Dedifferentiated amniotic fluid mesenchymal stem cell (primary cell): ENCODE data around the gene NT5C.

ENCODE experiments used
- DNase-seq: peaks from one replicate; pipeline ENCODE4 v3.0.0-alpha.2; 2016; ENCODE audit errors: extremely low spot score

The NT5C gene

GRCh38 chr17:75116737-75117136, 14.8 kb downstream of the NT5C start:
- no peak for DNase-seq

GRCh38 chr17:75115555-75115954, 16.0 kb downstream of the NT5C start:
- no peak for DNase-seq

DNA sequence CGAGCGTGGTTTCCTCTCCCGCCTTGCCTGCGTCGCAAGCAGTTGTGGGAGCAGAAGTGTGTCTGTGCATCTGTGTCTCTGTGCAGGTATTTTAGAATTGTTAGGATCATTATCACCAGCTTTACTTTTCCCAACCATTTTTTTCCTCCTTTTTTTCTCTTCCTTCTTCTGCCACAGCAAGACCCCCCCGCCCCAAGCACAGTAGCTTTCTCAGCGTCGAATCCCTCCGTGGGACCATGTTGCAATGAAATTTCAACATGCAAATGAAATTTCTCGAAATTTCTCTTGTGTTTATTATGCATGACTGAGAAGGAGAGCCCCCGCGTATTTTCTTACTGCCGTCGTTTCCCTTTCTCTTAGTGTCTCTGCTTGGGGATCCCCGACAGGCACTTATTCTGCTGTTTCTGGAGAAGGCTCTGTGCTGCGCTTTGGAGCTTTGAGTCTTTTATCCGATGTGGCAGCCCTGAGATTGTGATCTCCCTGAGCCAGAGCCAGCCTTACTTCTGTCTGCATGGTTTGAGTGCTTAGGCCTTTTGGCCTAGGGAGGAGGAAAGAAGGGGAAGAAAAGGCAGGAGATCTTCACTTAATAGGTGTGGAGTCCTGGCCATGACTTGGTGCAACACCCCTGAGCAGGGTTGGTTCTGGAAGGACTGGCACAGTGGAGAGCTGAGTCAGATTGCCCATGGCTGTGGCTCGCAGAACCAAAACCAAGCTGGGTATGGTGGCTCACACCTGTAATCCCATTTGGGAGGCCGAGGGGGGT, 16.8 kb downstream of the NT5C start:
- no peak for DNase-seq

DNA sequence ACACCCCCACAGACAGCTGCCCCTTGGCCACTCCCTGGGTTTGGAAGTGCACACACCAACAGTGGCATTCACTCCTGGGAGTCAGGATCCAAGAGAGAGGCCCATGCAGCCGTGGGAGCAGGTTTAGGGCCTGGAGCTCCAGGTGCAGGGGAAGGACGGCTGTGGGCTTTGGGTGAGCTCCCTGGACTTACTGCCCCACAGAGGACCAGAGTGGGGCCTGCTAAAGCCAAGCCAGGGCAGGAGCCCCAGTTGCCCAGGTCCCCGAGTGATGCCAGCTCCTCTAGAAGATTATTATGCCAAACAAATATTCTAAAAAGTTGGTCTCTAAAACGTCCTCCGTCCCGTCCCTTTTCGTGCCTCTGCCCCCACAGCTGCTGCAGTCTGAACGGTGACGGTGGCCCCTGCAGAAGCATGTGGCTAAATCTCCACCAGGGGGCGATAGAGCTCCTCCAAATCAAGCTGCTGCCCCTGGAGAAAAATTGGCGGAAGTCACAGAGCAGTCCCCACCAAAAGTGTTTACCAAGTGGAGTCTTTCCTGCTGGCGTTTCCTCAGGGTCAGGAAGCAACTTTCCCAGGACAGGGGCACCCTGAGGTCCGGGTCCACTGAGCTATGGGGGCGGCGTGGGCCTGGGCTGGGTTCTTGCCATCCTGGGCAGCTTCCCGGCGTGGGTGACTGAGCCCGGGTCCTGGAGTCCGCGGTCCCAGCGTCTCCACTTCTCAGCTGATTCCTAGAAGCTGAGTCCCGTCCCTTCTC, 17.6 kb downstream of the NT5C start:
- peak; percentile 84 for DNase-seq

- DNase-seq: no peak
Measured at GRCh38 chr17:75111777-75112335, 19.7 kb downstream of the NT5C start.

DNA sequence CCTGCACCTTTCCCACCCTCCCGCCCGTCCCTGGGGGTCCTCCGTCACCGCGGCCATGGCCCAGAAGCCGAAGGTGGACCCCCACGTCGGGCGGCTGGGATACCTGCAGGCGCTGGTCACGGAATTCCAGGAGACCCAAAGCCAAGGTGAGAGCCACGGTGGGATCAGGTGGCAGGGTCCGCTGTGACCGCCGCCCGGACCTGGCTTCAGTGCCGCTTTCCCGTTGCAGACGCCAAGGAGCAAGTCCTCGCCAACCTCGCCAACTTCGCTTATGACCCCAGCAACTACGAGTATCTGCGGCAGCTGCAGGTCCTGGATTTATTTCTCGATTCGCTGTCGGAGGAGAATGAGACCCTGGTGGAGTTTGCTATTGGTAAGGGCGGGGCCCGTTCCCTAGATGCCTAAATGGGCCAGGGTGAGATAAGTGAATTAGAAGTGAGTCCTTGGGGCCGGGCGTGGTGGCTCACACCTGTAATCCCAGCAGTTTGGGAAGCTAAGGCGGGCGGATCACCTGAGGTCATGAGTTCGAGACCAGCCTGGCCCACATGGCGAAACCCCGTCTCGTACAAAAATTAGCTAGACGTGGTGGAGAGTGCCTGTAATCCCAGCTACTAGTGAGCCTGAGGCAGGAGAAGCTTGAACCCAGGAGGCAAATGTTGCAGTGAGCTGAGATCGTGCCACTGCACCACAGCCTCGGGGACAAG, 21.2 kb downstream of the NT5C start:
- no peak for DNase-seq

- DNase-seq: peak; percentile 58
Measured at GRCh38 chr17:75109407-75110233, 21.9 kb downstream of the NT5C start, which contains the start of gene ARMC7. Gene ARMC7 (plus strand): TSS chr17:75109969. CDS start chr17:75110289, 320 bp downstream.

- DNase-seq: no peak
Measured at GRCh38 chr17:75109046-75109406, 22.5 kb downstream of the NT5C start.

- DNase-seq: no peak
Measured at GRCh38 chr17:75108193-75108592, 23.3 kb downstream of the NT5C start.

GRCh38 chr17:75105126-75106080, 26.1 kb downstream of the NT5C start:
- DNase-seq: no peak

DNA sequence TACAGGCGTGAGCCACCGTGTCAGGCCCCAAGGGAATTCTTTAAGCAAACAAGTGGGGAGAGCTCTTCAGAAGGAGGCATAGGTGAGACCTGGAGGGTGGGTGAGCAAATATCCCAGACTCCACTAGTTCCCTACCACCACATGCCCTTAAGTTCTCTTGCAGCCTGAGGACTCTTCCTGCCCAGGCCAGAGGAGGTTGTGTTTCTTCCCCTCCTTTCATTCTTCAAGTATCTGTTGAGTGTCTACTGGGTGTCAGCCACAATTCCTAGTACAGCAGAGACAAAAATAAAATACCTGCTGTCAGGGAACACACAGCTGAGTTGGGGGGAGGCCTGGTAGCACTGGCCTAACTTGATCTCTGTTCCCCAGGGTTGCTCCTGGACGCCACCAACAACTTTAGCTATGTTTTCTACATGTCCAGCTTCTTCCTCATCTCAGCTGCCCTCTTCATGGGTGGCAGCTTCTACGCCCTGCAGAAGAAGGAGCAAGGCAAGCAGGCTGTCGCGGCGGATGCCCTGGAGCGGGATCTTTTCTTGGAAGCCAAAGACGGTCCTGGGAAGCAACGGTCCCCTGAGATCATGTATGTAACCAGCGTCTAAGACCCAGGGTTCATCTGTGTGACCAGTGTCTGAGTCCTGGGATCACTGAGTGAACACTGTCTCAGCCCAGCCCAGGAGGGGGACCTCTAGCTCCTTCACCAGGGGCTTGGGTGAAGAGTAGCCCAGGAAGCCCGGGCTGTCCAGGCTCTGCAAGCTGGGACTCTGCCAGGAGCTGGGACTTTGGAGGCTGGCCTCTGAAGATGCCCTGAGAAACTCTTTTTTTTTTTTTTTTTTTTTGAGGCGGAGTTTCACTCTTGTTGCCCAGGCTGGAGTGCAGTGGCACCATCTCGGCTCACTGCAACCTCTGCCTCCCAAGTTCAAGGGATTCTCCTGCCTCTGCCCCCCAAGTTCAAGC, 27.7 kb downstream of the NT5C start:
- DNase-seq: no peak

GRCh38 chr17:75102385-75102821, 29.1 kb downstream of the NT5C start:
- no peak for DNase-seq

- no peak for DNase-seq
Measured at GRCh38 chr17:75099881-75100595, 31.5 kb downstream of the NT5C start.

DNA sequence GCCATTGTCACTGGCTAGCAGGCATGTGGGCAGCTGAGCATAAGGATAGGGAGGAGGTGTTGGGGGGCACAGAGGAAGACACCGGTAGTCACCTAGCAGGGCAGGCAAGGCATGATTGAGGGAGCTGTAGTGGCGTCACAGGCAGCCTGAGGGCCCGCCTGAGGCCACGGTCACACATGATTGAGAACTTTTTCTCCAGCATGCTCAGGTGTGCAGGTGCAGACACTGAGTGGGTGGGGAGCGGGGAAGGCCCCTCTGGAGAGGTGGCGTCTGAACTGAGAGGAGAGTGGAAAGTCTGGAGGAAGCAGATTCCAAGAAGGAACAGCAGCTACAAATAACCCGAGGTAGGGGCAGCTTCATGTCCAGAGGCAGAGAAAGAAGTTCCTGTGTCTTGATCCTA, 32.7 kb downstream of the NT5C start:
- no peak for DNase-seq

- no peak for DNase-seq
Measured at GRCh38 chr17:75097865-75098264, 33.7 kb downstream of the NT5C start.

- peak; percentile 56 for DNase-seq
Measured at GRCh38 chr17:75096082-75096625, 35.4 kb downstream of the NT5C start.

GRCh38 chr17:75094871-75095399, 36.6 kb downstream of the NT5C start:
- DNase-seq: no peak
